Immature natural killer cell (primary cell): ENCODE results near the gene ARHGAP33. TPM values are rescaled to one million over a fixed set of nuclear protein-coding genes. Genes with fewer than 3 reads are reported as not detected.
"Not testable (repeated sequence)": the region's sequence is repeated elsewhere in the genome, so short reads cannot be mapped to it uniquely, and the experiment has no call there.

Source experiments
- DNase-seq, 3 donors: peaks; one replicate each; pipeline ENCODE4 v3.0.0; 2022; ENCODE audit warnings: mixed read lengths in 1 of 3
- H3K27ac Mint-ChIP-seq, 6 donors: one replicate each; pipeline ENCODE4 v1.8.0; 2020; ENCODE audit warnings: mixed read lengths in 6 of 6, mild to moderate bottlenecking in 5 of 6, inconsistent platforms in 4 of 6, moderate library complexity in 3 of 6
- H3K27me3 Mint-ChIP-seq, 3 donors: one replicate each; pipeline ENCODE4 v1.8.0; 2020 to 2021; ENCODE audit warnings: low read depth in 3 of 3, mild to moderate bottlenecking in 3 of 3, mixed read lengths in 3 of 3, moderate library complexity in 3 of 3, inconsistent platforms in 1 of 3
- H3K36me3 Mint-ChIP-seq, 3 donors: one replicate each; pipeline ENCODE4 v1.8.0; 2020; ENCODE audit warnings: mixed read lengths in 3 of 3, inconsistent platforms in 2 of 3, mild to moderate bottlenecking in 2 of 3
- H3K4me1 Mint-ChIP-seq, 2 donors: one replicate each; pipeline ENCODE4 v1.8.0; 2020; ENCODE audit warnings: inconsistent platforms in 2 of 2, mild to moderate bottlenecking in 2 of 2, mixed read lengths in 2 of 2, moderate library complexity in 1 of 2
- H3K4me3 Mint-ChIP-seq, 5 donors: one replicate each; pipeline ENCODE4 v1.8.0; 2020; ENCODE audit warnings: mild to moderate bottlenecking in 5 of 5, mixed read lengths in 5 of 5, inconsistent platforms in 3 of 5, moderate library complexity in 3 of 5
- H3K9me3 Mint-ChIP-seq, 6 donors: one replicate each; pipeline ENCODE4 v1.8.0; 2020; ENCODE audit warnings: mild to moderate bottlenecking in 6 of 6, mixed read lengths in 6 of 6, inconsistent platforms in 4 of 6, moderate library complexity in 3 of 6
- polyA plus RNA-seq, 3 donors: library from polyadenylated mRNA; unstranded; fragments of 300-500 nt; fragmentation: Illumina TruSeq; gene quantifications; one replicate each; pipeline ENCODE4 v1.2.3, GENCODE V29; 2021

The ARHGAP33 gene
- polyA plus RNA-seq, 3 donors from 2014 or later: 0.37 TPM; not detected in 2

GRCh38 chr19:35792312-35792711, 16.9 kb downstream of the ARHGAP33 start:
- peaks cover 0 to 2% of the 10 kb centered on the region in 2 donors for H3K4me1 Mint-ChIP-seq
- no peak overlapping the region for H3K27ac Mint-ChIP-seq
- H3K9me3 Mint-ChIP-seq: no peaks in the 10 kb centered on the region
- H3K4me3 Mint-ChIP-seq: no peak overlapping the region
- no peaks in the 10 kb centered on the region for H3K36me3 Mint-ChIP-seq
- DNase-seq: no peak
- peaks cover 3 to 4% (median 3%) of the 10 kb centered on the region in 3 donors for H3K27me3 Mint-ChIP-seq

- no peaks in the 10 kb centered on the region for H3K9me3 Mint-ChIP-seq
- H3K27me3 Mint-ChIP-seq: peaks cover 3 to 4% (median 3%) of the 10 kb centered on the region in 3 donors
- H3K4me1 Mint-ChIP-seq: peaks cover 0 to 4% of the 10 kb centered on the region in 2 donors
- H3K27ac Mint-ChIP-seq: no peak overlapping the region
- DNase-seq: no peak
- H3K36me3 Mint-ChIP-seq: no peaks in the 10 kb centered on the region
- H3K4me3 Mint-ChIP-seq: no peak overlapping the region
These were observed 17.5 kb downstream of the ARHGAP33 start for GRCh38 chr19:35792888-35793287.

- Mint-ChIP-seq H3K4me3 (no peak overlapping the region), H3K9me3 (no peaks in the 10 kb centered on the region)
These were observed 18.2 kb downstream of the ARHGAP33 start for GRCh38 chr19:35793381-35794165.

GRCh38 chr19:35795564-35795963, 20.2 kb downstream of the ARHGAP33 start:
- not testable (repeated sequence) for H3K27ac Mint-ChIP-seq, H3K36me3 Mint-ChIP-seq, H3K9me3 Mint-ChIP-seq, H3K4me1 Mint-ChIP-seq, H3K27me3 Mint-ChIP-seq, H3K4me3 Mint-ChIP-seq, DNase-seq

More at GRCh38 chr19:35793381-35794165, 18.2 kb downstream of the ARHGAP33 start:
- Mint-ChIP-seq H3K27ac (no peak overlapping the region), H3K36me3 (no peaks in the 10 kb centered on the region), H3K27me3 (peaks cover 3 to 8% (median 5%) of the 10 kb centered on the region in 3 donors), H3K4me1 (peaks cover 0 to 4% of the 10 kb centered on the region in 2 donors)
- no peak for DNase-seq

- DNase-seq: no peak
- peak overlapping the region in 2 of 5 donors; percentile 21 to 44 for H3K4me3 Mint-ChIP-seq
- H3K36me3 Mint-ChIP-seq: no peaks in the 10 kb centered on the region
- H3K9me3 Mint-ChIP-seq: no peaks in the 10 kb centered on the region
- peaks cover 3 to 9% (median 5%) of the 10 kb centered on the region in 3 donors for H3K27me3 Mint-ChIP-seq
- no peak overlapping the region for H3K27ac Mint-ChIP-seq
- H3K4me1 Mint-ChIP-seq: peaks cover 0 to 6% of the 10 kb centered on the region in 2 donors
These were observed 21.5 kb downstream of the ARHGAP33 start for GRCh38 chr19:35796645-35797542.

- Mint-ChIP-seq H3K4me3 (peak overlapping the region in 1 of 5 donors; percentile 21), H3K36me3 (no peaks in the 10 kb centered on the region), H3K9me3 (no peaks in the 10 kb centered on the region), H3K27ac (peak overlapping the region in 1 of 6 donors; percentile 53), H3K4me1 (peaks cover 0 to 8% of the 10 kb centered on the region in 2 donors), H3K27me3 (peaks cover 3 to 7% (median 5%) of the 10 kb centered on the region in 3 donors)
- peak in 1 of 3 donors; percentile 8 for DNase-seq
These were observed 22.3 kb downstream of the ARHGAP33 start for GRCh38 chr19:35797663-35798062.

GRCh38 chr19:35801828-35802227, 26.5 kb downstream of the ARHGAP33 start:
- H3K27ac Mint-ChIP-seq: peak overlapping the region in 1 of 6 donors; percentile 6

GRCh38 chr19:35805526-35806102, 30.2 kb downstream of the ARHGAP33 start:
- Mint-ChIP-seq H3K4me3 (no peak overlapping the region), H3K4me1 (peaks cover 20 to 26% of the 10 kb centered on the region in 2 donors), H3K27me3 (peaks cover 0 to 8% (median 2%) of the 10 kb centered on the region in 3 donors), H3K36me3 (no peaks in the 10 kb centered on the region), H3K27ac (no peak overlapping the region), H3K9me3 (no peaks in the 10 kb centered on the region)
- no peak for DNase-seq

More at GRCh38 chr19:35801828-35802227, 26.5 kb downstream of the ARHGAP33 start:
- no peaks in the 10 kb centered on the region for H3K36me3 Mint-ChIP-seq
- peaks cover 20 to 30% of the 10 kb centered on the region in 2 donors for H3K4me1 Mint-ChIP-seq
- H3K9me3 Mint-ChIP-seq: no peaks in the 10 kb centered on the region
- peaks cover 5 to 7% (median 5%) of the 10 kb centered on the region in 3 donors for H3K27me3 Mint-ChIP-seq
- DNase-seq: no peak
- H3K4me3 Mint-ChIP-seq: peak overlapping the region in 1 of 5 donors; percentile 5

GRCh38 chr19:35806597-35806996, 31.2 kb downstream of the ARHGAP33 start:
- Mint-ChIP-seq H3K27ac (no peak overlapping the region), H3K4me1 (peaks cover 20 to 26% of the 10 kb centered on the region in 2 donors), H3K4me3 (no peak overlapping the region), H3K9me3 (no peaks in the 10 kb centered on the region), H3K27me3 (peaks cover 0 to 8% (median 3%) of the 10 kb centered on the region in 3 donors), H3K36me3 (no peaks in the 10 kb centered on the region)
- no peak for DNase-seq

GRCh38 chr19:35807633-35808032, 32.3 kb downstream of the ARHGAP33 start:
- DNase-seq: no peak
- no peak overlapping the region for H3K4me3 Mint-ChIP-seq
- no peaks in the 10 kb centered on the region for H3K9me3 Mint-ChIP-seq
- peaks cover 20 to 22% of the 10 kb centered on the region in 2 donors for H3K4me1 Mint-ChIP-seq
- peaks cover 0 to 8% (median 3%) of the 10 kb centered on the region in 3 donors for H3K27me3 Mint-ChIP-seq
- no peak overlapping the region for H3K27ac Mint-ChIP-seq
- H3K36me3 Mint-ChIP-seq: no peaks in the 10 kb centered on the region

- Mint-ChIP-seq H3K9me3 (peaks cover 0 to 3% (median 0%) of the 10 kb centered on the region in 6 donors), H3K27me3 (peaks cover 4 to 5% (median 4%) of the 10 kb centered on the region in 3 donors), H3K27ac (no peak overlapping the region), H3K36me3 (no peaks in the 10 kb centered on the region), H3K4me3 (no peak overlapping the region), H3K4me1 (no peaks in the 10 kb centered on the region)
- no peak for DNase-seq
These were observed 36.2 kb downstream of the ARHGAP33 start for GRCh38 chr19:35811317-35812219.

GRCh38 chr19:35812220-35813042, 37.1 kb downstream of the ARHGAP33 start, which contains the start of gene PRODH2:
Gene PRODH2, minus strand, starts transcription at chr19:35812845. Its CDS starts 40 bp downstream, at chr19:35812805.
- no peaks in the 10 kb centered on the region for H3K4me1 Mint-ChIP-seq
- no peak for DNase-seq
- H3K9me3 Mint-ChIP-seq: peaks cover 0 to 3% (median 0%) of the 10 kb centered on the region in 6 donors
- no peaks in the 10 kb centered on the region for H3K36me3 Mint-ChIP-seq
- H3K4me3 Mint-ChIP-seq: no peak within 1 kb of the TSS
- H3K27ac Mint-ChIP-seq: no peak within 1 kb of the TSS
- H3K27me3 Mint-ChIP-seq: peaks cover 3 to 7% (median 4%) of the 10 kb centered on the region in 3 donors
